ENCODE data around the gene BSG.

DNA sequence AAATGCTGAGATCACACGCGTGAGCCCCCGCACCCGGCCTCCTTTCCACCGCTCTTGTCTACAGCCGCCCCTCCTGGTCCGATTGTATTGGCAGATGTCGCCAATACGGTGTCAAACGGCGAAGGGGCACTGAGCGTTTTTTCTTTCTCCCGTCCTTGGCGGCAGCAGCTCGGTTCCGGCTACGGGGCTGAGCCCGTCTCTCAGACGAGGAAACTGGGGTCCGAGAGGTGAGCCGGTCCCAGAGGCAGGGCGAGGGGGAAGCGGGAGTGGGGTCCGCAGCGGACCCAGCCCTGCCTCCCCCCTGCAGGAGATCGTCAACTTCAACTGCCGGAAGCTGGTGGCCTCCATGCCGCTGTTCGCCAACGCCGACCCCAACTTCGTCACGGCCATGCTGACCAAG, 40.5 kb downstream of the BSG start:
- TF ChIP-seq POLR2AphosphoS5 (IDR thresholded peaks at IDR 0.05; ENCODE audit: low read depth, low read length) (no peak), POLR2A (IDR thresholded peaks at IDR 0.05; ENCODE audit: low read depth, low read length) (no peak), TAF1 (IDR thresholded peaks at IDR 0.05; ENCODE audit: low read depth, low read length) (no peak), SPI1 (IDR thresholded peaks at IDR 0.05; ENCODE audit: low read depth, low read length) (no peak), PAX5 (IDR thresholded peaks at IDR 0.05; ENCODE audit: insufficient read depth, low read length, severe bottlenecking) (no peak), POU2F2 (IDR thresholded peaks at IDR 0.05; ENCODE audit: low read depth, low read length) (no peak)

Measured in GM12891 (cell line).